SJCRH30 (cell line): Measurements from ENCODE around the gene CSMD2. TPM values are rescaled to one million over a fixed set of nuclear protein-coding genes. Genes with fewer than 3 reads are reported as not detected.

Source experiments
- DNase-seq, 2 experiments: peaks; one replicate each; pipeline ENCODE4 v3.0.0-alpha.2; 2015 to 2020
- H3K27ac ChIP-seq: fragments of 250-450 bp; sonication (Bioruptor Pico); 2 replicates; pipeline ENCODE4 v1.5.1; 2020; ENCODE audit warnings: mild to moderate bottlenecking, moderate library complexity
- H3K27me3 ChIP-seq: fragments of 250-450 bp; sonication (Bioruptor Pico); 2 replicates; pipeline ENCODE4 v1.5.1; 2020; ENCODE audit warnings: mild to moderate bottlenecking, moderate library complexity
- H3K36me3 ChIP-seq: fragments of 250-450 bp; sonication (Bioruptor Pico); 2 replicates; pipeline ENCODE4 v1.5.1; 2020; ENCODE audit warnings: mild to moderate bottlenecking, moderate library complexity
- H3K4me1 ChIP-seq: fragments of 250-450 bp; sonication (Bioruptor Pico); 2 replicates; pipeline ENCODE4 v1.5.1; 2020; ENCODE audit warnings: mild to moderate bottlenecking, moderate library complexity
- H3K4me3 ChIP-seq: fragments of 250-450 bp; sonication (Bioruptor Pico); 2 replicates; pipeline ENCODE4 v1.5.1; 2020; ENCODE audit warnings: mild to moderate bottlenecking, moderate library complexity
- H3K9me3 ChIP-seq: fragments of 250-450 bp; sonication (Bioruptor Pico); replicated peaks from 2 replicates; pipeline ENCODE4 v1.5.1; 2020; ENCODE audit warnings: mild to moderate bottlenecking, moderate library complexity
- total RNA-seq: library from RNA; depleted of rRNA; stranded (reverse); fragments of >200 nt; shearing (Covaris generic); gene quantifications from 2 replicates; pipeline ENCODE4 v1.2.3, GENCODE V29; 2014

Gene CSMD2
- total RNA-seq, 1 experiment from 2014 or later, result 0.14 TPM

DNA sequence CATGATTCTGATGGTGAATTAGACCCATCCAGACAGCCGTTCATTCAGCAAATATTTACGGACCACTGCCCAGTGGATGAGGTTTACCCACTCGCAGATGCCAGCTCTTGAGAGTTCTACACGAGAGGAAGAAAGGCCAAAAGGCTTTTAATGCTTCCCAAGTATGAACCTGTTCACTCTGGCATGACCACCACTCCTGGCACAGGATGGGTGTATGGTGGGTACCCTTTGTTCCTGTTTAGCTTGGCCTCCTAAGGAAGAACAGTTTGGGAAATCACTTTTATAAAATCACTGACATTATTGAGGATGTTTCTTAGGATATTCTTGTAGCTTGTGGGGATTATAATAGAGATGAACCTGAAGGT lies 233.9 kb downstream of the CSMD2 start:
- peaks cover 15% of the 10 kb centered on the region for H3K27me3 ChIP-seq

DNA sequence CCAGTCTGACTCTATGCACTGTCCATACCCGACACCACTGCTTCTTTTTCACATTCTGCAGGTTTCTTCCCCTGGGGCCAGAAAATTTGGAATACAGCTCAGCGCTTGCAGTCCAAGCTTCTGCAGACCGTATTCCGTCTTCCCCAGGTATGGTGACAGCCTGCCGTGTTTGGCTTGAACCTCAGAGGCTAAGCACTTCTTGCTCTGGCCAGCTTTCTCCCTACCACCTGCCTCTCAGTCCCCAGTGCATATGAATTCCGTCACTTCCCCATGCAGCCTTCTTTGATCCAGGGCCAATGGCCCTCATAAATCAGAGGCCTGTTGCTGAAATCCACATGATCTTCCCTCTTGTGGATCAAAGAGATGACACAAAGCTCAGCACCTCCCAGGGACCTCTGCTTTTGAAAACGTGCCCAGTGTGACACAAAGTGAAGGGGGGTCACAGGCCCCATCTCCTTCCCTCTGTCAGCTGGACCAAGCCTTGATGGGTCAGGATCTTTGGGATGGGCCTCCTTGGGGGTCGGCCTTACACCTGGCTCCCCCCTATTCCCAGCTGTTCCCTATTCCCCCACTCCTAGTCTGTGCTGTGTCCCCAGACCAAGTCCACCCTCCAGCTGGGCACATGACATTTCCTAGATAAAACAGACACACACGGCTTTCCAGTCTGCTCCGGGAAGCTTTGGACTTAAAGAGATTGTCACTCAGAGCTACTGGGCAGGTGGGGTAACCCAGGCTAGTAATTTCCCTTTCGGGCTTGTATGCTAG lies 234.5 kb downstream of the CSMD2 start:
- DNase-seq, result no peak
- Histone ChIP-seq H3K4me3 (no peak overlapping the region), H3K27ac (no peak overlapping the region), H3K36me3 (no peaks in the 10 kb centered on the region), H3K9me3 (no peaks in the 10 kb centered on the region), H3K27me3 (peaks cover 15% of the 10 kb centered on the region), H3K4me1 (no peaks in the 10 kb centered on the region)

More for the DNA sequence above, 233.9 kb downstream of the CSMD2 start:
- no peaks in the 10 kb centered on the region for H3K4me1 ChIP-seq
- no peak overlapping the region for H3K27ac ChIP-seq
- H3K4me3 ChIP-seq, result no peak overlapping the region
- H3K36me3 ChIP-seq, result no peaks in the 10 kb centered on the region
- DNase-seq, result no peak
- no peaks in the 10 kb centered on the region for H3K9me3 ChIP-seq

DNA sequence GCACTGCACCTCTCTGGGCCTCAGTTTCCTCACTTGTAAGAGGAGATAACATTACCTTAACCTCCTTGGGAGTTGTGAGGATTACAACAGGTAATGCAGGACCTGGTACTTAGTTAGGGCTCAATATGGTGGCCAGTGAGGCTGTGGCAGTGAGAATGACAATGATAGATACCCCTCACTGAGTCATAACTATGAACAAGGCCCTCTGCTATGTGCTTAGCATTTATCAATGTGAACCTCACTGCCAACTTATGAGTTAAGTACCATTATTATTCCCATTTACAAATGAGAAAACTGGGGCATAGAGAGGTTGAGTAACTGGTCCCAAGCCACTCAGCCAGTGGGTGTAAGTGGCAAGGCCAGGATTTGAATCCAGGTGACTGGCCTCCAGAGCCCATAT lies 236.8 kb downstream of the CSMD2 start:
- DNase-seq, result no peak
- no peak overlapping the region for H3K27ac ChIP-seq
- H3K9me3 ChIP-seq, result no peaks in the 10 kb centered on the region
- H3K27me3 ChIP-seq, result peaks cover 15% of the 10 kb centered on the region
- H3K4me1 ChIP-seq, result no peaks in the 10 kb centered on the region
- no peak overlapping the region for H3K4me3 ChIP-seq
- H3K36me3 ChIP-seq, result no peaks in the 10 kb centered on the region

DNA sequence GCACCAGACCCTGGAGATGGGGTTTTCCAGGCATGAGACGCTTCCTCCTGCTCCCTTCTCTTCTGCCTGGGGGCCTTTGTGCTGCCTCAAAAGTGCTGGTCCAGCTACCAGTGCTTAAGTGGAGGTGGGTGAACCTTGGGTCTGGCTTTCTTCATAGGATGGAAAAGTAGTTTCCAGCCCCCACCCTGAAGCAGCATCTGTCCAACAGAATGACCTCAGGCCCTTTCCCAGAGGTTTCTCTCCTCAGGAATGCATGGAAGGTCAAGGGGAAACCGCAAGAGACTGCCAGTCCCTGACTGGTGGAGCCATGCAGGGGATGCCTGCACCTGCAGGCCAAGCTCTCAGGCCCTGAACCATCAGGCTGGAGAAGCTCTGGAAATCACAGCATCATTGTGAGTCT lies 237.3 kb downstream of the CSMD2 start:
- Histone ChIP-seq H3K27me3 (peaks cover 15% of the 10 kb centered on the region), H3K4me3 (no peak overlapping the region), H3K27ac (no peak overlapping the region), H3K4me1 (no peaks in the 10 kb centered on the region), H3K9me3 (no peaks in the 10 kb centered on the region), H3K36me3 (no peaks in the 10 kb centered on the region)
- no peak for DNase-seq

DNA sequence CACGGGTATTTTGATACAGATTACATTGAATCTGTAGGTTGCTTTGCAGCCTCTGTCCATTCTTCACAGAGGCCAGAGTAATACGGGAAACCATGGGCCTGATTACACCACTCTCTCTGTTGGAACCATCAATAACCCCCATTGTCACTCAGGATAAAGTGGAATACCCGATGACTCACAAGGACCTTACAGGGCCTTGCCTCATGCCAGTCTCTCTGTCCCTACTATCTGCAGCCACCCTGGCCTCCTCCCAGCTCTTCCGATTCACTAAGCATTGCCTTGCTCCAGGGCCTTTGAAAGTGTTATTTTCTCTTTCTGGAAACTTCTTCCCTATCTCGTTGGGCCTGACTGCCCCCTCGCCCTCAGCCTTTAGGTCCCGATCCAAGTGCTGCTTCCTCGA lies 239.4 kb downstream of the CSMD2 start:
- Histone ChIP-seq H3K4me3 (no peak overlapping the region), H3K27ac (no peak overlapping the region), H3K9me3 (no peaks in the 10 kb centered on the region), H3K27me3 (peaks cover 10% of the 10 kb centered on the region; the same call in 1 of the 2 replicates), H3K36me3 (no peaks in the 10 kb centered on the region), H3K4me1 (no peaks in the 10 kb centered on the region)
- DNase-seq, result no peak

DNA sequence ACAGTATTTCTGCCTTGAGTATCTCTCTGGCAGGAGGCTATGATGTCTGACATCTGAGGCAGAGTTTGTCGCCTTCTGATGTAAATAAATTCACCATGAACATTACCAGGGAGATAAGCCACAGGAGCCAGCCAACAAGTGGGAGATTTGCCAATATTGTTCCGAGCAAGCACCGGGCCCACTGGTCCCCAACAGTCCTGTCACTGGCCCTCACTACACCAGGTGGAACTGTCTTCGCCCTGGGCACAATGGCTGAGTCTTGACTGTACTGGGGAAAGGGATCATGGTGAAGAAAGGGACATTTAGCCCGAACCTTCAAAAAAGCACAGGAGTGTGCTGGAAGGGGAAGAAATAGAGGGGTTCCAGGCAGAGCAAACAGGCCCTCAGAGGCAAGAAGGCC lies 243.7 kb downstream of the CSMD2 start:
- no peaks in the 10 kb centered on the region for H3K4me1 ChIP-seq
- H3K4me3 ChIP-seq, result no peak overlapping the region
- no peak for DNase-seq
- H3K27ac ChIP-seq, result no peak overlapping the region
- H3K9me3 ChIP-seq, result no peaks in the 10 kb centered on the region; the same call in 1 of the 2 replicates
- peaks cover 4% of the 10 kb centered on the region; the same call in 1 of the 2 replicates for H3K27me3 ChIP-seq
- H3K36me3 ChIP-seq, result no peaks in the 10 kb centered on the region

DNA sequence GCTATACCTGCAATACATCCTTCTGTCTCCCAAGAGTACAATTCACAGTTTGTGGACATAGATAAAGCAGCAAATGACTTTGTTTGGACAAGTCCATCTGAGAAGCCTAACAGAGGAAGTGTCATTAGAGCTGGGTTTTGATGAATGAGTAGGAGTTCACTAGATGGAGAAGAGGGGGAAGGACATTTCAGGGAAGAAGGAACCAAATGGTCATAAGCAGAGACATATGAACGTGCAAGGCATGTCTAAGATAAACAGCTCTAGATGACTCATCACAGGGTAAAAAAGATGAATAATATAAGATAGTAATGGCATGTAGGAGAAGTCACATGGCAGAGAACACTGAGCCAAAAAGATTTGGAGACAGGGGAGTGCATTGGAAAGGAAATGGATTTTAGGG lies 246.7 kb downstream of the CSMD2 start:
- no peak for DNase-seq
- H3K4me1 ChIP-seq, result no peaks in the 10 kb centered on the region

DNA sequence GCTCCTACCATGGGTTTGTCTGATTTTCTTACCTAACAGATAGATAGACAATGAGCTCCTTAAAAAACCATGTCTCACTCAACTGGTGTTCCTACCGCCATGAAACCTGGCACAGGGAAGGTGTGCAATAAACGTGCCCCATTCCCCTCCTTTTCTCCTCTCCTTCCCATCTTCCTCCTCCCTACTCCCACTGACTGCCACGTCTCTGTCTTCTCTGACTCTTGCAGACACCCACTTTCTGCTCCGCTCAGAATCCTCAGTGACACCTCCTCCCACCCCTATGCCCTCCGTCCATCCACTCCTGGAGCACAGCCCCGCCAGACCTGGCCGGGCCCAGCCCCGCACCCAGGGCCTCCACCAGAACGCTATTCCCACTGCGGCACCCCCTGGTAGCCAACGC lies 248.2 kb downstream of the CSMD2 start:
- Histone ChIP-seq H3K27ac (no peak overlapping the region), H3K36me3 (no peaks in the 10 kb centered on the region), H3K27me3 (peaks cover 7% of the 10 kb centered on the region; the same call in 1 of the 2 replicates), H3K4me1 (no peaks in the 10 kb centered on the region), H3K4me3 (no peak overlapping the region), H3K9me3 (no peaks in the 10 kb centered on the region; the same call in 1 of the 2 replicates)
- no peak for DNase-seq

More for the DNA sequence above, 246.7 kb downstream of the CSMD2 start:
- no peak overlapping the region for H3K4me3 ChIP-seq
- peaks cover 7% of the 10 kb centered on the region; the same call in 1 of the 2 replicates for H3K27me3 ChIP-seq
- H3K27ac ChIP-seq, result no peak overlapping the region
- no peaks in the 10 kb centered on the region; the same call in 1 of the 2 replicates for H3K9me3 ChIP-seq
- no peaks in the 10 kb centered on the region for H3K36me3 ChIP-seq

DNA sequence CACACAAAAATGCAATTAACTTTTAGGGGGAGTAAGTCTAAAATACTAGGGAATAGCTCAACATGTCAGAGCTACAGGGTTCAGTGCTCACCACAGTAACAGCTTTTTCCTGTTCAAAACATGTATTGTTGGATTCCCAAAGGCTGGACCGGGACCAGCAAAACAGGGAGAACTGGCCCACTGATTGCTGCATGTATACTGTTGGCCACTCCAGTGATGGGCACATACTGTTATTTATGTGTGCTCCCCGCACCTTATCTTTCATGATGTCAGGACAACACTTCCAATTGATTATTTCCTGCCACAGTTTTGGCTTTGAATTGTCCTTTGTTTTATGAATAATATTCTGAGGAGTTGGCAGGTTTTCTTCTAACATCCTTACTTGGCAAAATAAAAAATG lies 250.5 kb downstream of the CSMD2 start:
- no peaks in the 10 kb centered on the region for H3K36me3 ChIP-seq
- no peaks in the 10 kb centered on the region for H3K4me1 ChIP-seq
- no peak for DNase-seq
- H3K4me3 ChIP-seq, result no peak overlapping the region
- peaks cover 7% of the 10 kb centered on the region; the same call in 1 of the 2 replicates for H3K27me3 ChIP-seq
- H3K27ac ChIP-seq, result no peak overlapping the region
- no peaks in the 10 kb centered on the region; the same call in 1 of the 2 replicates for H3K9me3 ChIP-seq

DNA sequence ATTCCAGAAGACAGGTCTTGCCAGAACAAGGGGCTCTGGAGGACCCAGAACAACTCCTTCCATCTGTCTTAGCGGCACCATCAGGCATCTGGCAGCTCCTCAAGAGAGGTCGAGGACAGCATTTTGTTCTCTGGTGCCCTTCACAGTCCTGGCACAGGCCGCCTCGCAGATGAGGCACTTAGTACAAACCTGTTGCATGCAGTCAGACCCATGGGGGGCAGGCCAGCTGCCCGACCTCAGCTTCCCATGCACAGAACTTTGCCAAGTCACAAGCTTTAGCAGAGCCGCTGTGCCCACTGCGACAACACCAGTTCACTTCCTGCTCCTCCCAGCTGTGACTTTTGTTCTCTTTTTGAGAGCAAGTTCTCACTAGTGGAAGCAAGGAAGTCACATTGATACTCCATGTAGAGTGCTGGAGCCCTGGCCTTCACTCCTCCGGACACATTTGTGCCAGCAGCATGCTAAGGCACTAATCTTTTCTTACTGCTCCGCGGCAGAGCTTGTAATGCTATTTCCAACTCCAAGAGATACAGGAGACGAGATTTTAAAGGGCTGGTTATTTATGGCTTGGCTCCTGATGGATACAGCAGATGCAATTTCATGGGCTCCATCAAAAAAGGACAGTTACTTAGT lies 256.6 kb downstream of the CSMD2 start:
- no peak overlapping the region for H3K27ac ChIP-seq
- no peaks in the 10 kb centered on the region for H3K4me1 ChIP-seq
- H3K4me3 ChIP-seq, result no peak overlapping the region
- no peaks in the 10 kb centered on the region for H3K9me3 ChIP-seq
- 0 out of 2 replicates have a peak, but pooled peaks cover 3% of the 10 kb centered on the region for H3K27me3 ChIP-seq
- H3K36me3 ChIP-seq, result no peaks in the 10 kb centered on the region
- DNase-seq, result no peak

DNA sequence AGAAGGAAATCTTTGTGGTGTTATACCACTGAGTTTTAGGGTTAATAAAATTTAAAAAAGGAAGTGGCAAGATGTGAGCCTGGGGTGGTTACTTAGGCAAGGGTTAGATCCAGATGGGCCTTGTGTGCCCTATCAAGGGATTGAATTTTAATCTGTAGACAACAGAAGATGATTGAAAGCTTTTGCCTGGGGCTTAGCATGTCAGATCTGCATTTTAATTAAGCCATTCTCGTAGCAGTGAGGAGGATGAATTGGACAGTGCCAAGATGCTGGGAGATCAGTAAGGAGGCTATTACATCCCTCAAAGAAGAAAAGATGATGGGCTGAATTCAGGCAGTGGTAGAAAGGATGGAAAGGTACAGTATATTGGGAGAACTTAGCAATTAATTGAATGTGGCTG lies 258.9 kb downstream of the CSMD2 start:
- peaks cover 7% of the 10 kb centered on the region; the same call in 1 of the 2 replicates for H3K27me3 ChIP-seq
- DNase-seq, result no peak
- no peak overlapping the region for H3K4me3 ChIP-seq
- no peaks in the 10 kb centered on the region for H3K36me3 ChIP-seq
- H3K4me1 ChIP-seq, result no peaks in the 10 kb centered on the region
- H3K27ac ChIP-seq, result no peak overlapping the region
- H3K9me3 ChIP-seq, result no peaks in the 10 kb centered on the region

DNA sequence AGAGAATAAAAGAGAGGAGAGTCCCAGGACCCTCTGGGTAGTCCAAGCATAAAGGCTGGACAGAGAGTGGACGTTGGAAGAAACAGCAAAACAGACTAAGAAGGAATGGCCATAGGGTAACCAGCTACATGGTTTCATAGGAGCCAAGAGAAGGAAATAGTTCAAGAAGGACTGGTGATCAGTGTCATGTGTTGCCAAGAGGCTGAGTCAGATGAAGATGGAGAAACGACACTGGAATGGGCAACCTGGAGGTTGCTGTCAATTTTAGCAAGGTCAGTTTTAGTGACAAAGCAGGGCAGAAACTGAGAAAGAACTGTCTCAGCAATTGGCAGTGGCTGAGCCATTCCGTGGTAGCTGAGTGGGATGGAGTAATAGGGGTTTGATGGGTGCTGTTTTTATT lies 259.8 kb downstream of the CSMD2 start:
- Histone ChIP-seq H3K9me3 (no peaks in the 10 kb centered on the region), H3K27ac (no peak overlapping the region), H3K27me3 (peaks cover 7% of the 10 kb centered on the region; the same call in 1 of the 2 replicates), H3K4me3 (no peak overlapping the region), H3K36me3 (no peaks in the 10 kb centered on the region), H3K4me1 (no peaks in the 10 kb centered on the region)
- no peak for DNase-seq

DNA sequence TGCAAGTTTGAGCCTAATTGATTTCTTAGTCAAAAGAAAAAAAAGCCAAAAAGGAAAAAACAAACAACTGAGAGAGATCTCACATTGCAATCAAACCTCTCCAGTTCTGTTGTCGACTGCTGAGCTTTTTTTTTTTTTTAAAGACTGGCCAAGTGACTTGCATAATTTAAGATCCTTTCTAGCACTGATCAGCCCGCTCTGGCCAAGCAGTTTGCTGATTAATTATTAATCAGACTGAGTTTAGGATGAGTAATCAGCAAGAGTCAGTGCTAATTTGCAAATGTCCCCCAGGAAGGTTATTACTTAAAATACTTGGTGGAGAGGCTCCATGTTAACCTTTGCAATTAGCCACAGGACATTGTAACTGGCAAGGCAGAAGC lies 261.8 kb downstream of the CSMD2 start:
- DNase-seq, result no peak
- Histone ChIP-seq H3K9me3 (no peaks in the 10 kb centered on the region), H3K4me3 (no peak overlapping the region), H3K4me1 (no peaks in the 10 kb centered on the region), H3K27ac (no peak overlapping the region), H3K27me3 (peaks cover 3% of the 10 kb centered on the region; the same call in 1 of the 2 replicates), H3K36me3 (no peaks in the 10 kb centered on the region)

DNA sequence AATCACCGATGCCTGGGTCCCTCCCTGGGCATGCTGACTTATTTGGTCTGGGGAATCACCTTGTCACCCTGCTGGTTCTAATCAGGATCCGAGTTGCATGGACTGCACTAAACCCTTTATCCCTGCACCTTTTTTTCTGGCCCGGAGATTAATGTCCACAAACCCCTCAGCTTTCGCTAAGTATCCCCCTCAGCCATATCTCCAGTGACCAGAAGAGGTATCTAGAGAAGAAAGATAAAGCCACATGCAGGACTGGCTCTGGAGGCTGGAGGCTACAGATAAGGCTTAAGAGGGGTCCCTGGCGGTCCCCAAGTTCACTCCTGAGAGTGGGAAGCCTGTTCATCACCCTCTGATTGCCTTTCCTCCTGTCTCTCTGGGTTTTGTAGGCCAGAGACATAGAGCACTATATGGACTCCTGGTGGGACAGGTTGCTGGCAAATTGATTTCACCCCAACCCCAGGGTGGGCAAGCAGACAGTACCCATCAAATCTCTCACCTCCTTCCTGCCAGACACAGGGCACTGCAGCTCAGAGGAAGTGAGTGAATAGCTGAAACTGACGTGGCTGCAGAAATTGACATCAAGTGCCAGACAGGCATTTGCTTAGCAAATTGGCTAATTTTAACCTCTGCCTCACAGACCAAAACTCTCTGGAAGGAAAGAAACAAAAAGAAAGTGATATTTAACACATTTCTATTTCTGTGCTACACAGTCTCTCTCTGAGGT lies 262.4 kb downstream of the CSMD2 start:
- no peaks in the 10 kb centered on the region for H3K9me3 ChIP-seq
- H3K27ac ChIP-seq, result no peak overlapping the region
- H3K36me3 ChIP-seq, result no peaks in the 10 kb centered on the region
- no peaks in the 10 kb centered on the region for H3K4me1 ChIP-seq
- no peak for DNase-seq
- H3K4me3 ChIP-seq, result no peak overlapping the region
- H3K27me3 ChIP-seq, result peaks cover 3% of the 10 kb centered on the region; the same call in 1 of the 2 replicates

DNA sequence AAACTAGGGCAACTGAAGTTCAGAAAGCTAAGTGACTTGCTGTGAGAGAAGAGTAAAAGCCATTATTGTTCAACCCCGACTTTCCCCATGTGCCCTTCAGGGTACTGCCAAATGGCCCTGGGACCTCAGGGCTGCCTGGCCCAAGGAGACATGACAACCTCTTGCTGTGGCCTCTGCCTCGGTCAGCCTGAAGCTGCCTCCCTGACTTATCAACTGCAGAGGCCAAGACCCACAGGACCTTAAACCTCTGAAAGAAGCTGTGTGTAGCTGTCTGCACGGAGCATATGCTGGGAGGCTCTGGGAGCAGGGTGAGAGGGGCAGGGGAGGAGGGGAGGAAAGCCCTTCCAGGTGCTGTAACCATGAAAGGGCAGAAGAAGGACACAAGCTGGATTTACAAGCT lies 265.3 kb downstream of the CSMD2 start:
- Histone ChIP-seq H3K4me1 (no peaks in the 10 kb centered on the region), H3K4me3 (no peak overlapping the region), H3K36me3 (no peaks in the 10 kb centered on the region), H3K27ac (no peak overlapping the region), H3K9me3 (no peaks in the 10 kb centered on the region), H3K27me3 (peaks cover 3% of the 10 kb centered on the region; the same call in 1 of the 2 replicates)
- no peak for DNase-seq
